GM18498 (cell line): ENCODE results near the gene ISM1.

Experiments
- ATAC-seq: cut with Tn5 transposase; IDR thresholded peaks from one replicate; pipeline ENCODE4 v1.9.1; 2021; ENCODE audit warnings: mild to moderate bottlenecking, moderate library complexity; ENCODE audit not compliant: unreplicated experiment

The ISM1 gene

DNA sequence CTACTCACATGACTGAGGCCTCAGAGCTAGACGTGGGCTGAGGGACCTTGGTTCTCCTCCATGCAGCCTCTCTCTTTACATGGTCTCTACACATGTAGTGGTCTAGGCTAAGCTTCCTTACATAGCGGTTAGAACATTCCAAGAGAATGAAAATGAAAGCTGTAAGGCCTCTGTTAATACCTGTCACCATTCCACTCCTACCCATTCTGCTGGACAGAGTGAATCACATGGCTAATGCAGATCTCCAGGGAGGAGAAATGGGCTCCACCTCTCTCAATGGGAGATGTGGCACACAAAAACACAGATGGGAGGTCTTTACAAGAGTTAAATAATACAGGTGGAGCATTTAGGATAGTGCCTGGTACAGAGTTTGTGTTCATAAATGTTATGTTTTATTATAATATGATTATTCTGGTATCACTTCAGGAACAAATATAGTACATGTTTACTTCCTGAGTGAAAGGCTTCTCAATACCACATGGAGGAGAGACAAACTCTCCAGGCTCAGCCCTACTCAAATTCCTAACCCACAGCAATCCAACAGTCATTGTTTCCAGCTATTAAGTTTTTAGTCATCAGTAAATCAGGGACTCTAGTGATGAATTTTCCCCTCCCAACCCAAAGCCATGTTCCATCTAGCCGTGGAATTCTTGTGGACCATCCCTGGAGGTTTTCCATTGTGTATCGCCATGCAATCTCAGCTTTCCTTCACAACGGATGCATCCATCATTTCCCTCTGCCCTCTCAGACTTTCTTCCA is 57.9 kb downstream of the ISM1 start:
- ATAC-seq = no peak

DNA sequence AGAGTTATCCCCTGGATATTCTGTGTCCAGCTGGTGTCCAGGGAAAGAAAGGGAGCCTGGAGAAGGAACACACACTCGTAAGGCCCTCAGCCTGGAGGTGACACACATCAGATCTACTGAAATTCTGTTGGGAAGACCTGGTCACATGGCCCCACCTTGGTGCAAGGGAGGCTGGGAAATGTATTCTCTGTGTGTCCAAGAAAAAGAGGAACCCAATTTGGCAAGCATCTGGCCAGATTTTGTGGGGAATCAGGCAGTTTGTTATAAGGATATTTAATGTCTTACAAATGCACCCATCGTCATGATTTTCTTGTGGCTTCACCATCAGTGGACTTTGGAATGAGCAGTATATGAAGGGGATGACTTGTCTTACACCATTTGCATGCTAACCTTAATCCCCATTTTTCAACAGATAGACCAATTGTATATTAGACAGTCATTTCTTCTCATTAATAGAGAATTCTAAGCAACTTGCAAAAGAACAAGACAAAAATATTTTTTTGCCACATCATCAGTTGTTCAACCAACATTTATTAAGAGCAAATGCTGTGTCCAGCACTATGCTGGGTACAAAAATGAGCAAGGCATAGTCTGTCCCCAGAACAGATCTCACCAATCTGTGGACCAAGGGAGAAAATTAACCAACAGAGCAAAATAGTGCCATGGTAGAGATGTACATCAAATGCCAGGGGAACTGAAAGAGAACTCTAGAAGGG is 59.7 kb downstream of the ISM1 start:
- ATAC-seq = no peak

DNA sequence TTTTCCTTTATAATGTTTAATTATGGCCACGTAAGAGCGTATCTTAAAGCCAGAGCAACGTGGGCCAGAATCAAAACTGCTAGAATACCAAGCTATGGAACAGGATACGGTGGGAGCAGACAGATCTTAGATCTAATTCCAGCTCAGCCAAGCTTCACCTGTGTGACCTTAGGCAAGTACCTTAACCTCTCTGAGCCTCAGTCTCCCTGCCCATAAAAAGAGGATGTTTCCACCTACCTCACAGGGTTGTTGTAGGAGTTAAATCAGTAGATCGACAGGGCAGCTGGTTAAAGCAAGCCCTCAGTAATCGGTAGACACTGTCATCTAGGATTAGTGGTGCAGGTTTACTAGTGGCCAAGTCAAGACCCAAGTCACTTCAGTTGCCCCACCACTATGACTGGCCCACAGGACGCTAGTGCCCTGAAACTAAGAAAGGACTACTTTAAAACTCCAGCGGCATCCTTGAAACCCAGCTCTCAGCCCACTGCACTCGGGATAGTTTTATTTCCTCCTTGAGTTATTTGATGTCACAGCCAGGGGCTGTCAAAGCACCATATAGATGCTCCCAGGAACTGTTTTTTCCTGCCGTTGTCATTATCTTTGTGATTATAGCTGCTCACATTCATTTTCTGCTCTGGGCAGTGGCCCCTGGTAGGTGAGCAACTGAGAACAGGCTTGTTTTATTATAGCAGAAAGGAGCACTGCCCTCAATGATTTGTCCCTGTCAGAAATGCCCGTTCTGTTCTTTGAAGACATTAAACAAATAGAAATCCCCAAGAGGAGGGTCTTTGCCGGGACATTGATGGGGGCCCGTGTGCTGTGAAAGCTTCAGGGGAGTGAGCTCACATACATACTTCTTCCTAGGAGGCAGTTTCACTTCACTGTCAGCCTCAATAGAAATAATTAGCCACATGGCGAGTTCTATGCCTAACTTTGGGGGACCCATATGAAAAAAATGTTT is 63.1 kb downstream of the ISM1 start:
- no peak for ATAC-seq

DNA sequence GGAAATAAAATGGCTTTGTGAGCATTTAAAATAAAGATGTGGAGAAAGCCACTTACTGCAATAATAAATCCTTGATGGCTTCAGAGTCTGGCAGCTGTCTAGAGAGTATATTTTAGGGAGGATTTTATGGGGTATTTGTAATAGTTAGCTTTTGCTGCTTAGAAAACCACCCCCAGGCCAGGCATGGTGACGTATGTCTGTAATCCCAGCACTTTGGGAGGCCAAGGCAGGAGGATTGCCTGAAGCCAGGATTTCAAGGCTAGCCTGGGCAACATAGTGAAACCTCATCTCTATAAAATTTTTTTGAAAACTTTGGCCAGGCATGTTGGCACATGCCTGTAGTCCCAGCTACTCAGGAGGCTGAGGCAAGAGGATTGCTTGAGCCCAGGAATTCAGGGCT is 63.8 kb downstream of the ISM1 start:
- no peak for ATAC-seq

DNA sequence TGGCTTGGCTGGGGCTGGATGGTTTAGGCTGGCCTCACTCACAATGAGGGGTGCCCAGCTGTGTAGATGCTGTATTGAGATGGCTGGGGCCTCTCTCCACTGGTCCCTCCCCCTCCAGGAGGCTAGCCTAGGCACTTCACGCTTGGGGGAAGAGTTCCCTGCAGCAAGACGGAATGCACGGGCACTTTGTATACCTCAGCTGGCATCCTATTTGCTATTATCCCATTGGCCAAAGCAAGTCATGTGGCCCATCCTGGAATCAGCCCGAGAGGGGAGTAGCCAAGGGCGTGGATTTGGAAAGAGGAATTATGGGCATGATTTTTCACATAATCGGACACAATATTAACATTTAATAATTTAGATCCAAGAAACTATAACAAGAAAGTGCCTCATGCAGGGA is 64.3 kb downstream of the ISM1 start:
- no peak for ATAC-seq

DNA sequence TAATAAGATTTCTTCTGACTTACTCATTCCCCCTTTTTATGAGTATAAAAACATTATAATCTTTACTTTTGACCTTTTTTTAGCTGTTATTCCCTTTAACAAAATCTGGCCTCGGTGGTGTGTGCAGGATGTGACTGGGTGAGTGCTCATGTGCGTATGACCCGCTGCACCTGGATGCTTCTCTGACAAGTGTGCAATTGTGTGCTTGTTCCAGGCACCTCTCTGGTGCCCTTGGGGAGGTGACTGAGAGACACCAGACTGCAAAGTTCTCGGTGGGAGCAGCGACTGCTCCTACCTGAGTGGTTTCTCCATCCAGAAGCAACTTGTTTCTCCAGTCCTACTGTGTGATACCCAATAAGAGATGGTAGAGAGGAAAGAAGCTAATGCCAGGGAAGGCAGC is 65.0 kb downstream of the ISM1 start:
- no peak for ATAC-seq

DNA sequence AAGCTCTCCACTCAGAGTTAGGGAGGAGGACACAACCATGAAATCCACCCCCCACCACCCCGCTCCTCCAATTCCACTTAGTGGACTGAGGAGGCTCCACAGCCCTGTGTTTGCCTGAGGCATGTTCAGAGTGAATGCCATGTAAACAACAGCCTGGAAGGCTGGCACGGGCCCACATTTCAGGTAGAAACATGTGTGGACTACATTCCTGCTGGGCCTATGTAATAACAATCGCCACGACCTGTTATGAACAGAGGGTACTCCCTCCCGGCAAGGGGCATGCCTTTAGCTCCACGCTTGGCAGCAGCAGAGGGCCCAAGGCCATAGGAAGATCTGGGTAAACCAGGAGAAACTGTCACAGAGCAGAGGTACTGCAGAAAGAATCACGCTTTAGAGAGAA is 65.5 kb downstream of the ISM1 start:
- ATAC-seq = no peak

DNA sequence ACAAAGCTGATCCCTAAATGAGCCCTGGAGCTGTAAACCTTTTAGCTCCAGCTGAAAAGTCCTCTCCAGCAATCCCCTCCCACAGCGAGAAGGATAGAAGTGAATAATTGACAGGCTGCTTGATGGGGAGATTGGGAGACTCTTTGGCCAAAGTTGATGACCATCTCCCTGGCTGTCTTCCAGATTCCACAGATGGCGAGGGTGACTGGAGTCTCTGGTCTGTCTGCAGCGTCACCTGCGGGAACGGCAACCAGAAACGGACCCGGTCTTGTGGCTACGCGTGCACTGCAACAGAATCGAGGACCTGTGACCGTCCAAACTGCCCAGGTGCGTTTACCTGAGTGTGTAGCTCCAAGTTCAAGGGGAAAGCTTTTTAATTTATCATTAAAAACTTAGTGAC is 67.3 kb downstream of the ISM1 start:
- ATAC-seq = no peak

DNA sequence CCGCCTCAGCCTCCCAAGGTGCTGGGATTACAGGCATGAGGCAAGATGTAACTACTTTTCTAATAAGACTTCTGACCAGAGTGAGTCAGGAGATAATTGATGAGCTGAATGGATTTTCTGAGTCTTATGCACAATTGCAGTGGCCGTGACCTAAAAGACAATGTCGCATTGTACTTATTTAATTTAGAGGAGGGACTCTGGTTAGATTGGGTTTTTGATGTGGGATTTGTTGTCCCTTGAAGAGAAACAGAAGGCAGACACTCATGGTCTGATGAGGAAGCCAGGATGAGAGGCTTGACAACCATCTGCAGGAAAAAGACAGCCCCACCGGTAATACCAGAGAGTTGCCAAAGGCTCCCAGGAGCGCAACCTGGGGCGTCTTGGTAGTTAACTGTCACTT is 68.0 kb downstream of the ISM1 start:
- ATAC-seq = no peak

DNA sequence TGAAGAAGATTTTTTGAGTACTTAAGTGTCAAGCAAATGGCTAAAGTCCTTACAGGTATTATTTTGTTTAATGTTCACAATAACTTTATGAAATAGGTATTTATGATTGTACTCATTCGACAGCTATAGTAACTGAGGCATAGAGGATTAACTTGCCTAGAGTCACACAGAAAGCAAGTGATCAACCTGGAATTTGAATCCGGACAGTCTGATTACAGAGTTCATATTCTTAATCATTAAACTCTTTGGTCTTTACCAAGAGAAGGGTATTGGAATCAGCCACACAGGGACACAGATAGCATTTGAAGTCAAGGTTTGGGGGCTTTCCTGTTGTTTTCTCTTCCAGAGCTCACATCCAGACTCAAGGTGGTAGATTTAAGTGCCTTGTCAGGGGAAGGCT is 69.7 kb downstream of the ISM1 start:
- ATAC-seq = no peak

DNA sequence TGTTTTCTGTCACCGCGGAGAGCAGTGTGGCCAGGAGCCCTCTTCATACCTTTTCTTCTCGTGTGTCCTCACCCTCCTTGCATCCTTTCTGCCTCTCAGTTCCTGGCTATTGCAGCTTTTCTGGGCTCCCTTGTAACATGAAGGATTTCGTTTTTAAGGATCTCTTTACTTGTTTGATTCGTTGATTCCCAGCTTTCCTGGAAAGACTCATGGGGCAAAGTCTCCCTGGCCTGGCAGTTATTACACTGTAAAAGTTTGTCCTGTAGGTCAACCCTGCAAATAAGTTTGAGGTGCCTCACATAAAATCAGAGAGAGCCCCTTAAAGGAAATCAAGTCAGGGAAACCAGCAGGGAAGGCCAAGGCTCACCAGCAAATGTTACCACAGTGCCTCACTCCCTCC is 70.1 kb downstream of the ISM1 start:
- ATAC-seq = no peak

DNA sequence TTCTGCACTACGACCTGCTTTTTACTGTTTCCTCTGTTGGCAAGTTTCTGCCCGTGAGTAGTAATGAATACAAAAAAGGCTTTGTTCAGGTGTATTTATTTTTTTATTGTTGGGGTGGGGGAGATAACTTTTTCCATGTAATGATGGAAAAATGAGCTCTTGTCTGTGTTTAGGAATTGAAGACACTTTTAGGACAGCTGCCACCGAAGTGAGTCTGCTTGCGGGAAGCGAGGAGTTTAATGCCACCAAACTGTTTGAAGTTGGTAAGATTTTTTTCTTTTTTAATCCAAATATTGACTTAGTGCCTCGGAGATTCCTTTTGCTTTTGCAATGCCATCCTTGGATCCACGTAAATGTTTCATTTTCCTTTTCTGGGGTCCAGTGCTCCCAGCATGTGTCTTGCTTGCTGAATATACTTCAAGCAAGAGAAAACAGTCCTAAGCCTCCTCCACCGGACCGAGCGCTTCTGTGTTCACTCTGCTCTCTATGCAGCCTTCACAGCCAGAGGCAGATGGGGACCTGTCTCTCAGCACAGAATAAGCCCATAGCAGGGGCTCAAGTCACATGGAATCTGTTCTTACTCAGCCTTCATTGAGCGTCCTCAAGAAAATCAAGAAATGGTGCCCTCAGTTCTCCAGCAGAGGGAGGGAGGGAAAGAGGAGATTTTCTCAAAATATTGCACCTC is 71.3 kb downstream of the ISM1 start:
- ATAC-seq = no peak

DNA sequence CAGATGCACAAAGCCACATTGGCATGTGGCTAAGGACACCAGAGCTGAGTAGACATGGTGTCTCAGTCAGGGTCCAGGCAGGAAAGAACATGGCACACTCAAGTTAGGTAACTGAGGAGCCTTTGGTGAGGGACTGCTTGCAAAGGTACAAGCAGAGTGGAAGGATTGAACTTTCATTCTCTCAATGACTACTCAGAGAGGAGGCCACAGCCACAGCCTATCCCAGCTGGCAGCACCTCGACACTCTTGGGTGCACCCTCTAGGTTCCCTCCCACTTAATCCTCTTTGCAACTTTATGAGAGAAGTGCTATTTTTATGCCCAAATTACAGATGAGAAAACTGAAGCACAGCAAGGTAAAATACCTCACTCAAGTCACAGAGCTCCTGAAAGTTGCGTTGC is 73.4 kb downstream of the ISM1 start:
- no peak for ATAC-seq

DNA sequence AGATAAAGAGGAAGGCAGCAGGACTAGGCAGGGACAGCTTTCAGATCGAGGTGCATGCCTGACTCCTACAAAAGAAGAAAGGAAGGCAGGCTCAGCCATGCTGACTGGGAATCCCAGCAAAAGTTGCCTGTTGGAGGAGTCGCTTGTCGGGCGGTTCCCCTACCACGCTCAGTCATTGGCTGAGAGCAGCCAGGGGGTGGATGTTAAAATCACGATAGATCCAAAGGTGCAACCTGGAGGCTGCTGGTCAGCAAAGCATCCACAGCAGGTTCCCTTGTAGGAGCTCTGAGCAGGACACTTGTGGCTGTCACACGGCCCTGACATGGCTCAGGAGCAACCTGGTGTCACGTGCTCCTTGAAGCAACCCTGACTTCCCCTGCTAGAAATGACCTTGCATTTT is 74.6 kb downstream of the ISM1 start:
- ATAC-seq = no peak

DNA sequence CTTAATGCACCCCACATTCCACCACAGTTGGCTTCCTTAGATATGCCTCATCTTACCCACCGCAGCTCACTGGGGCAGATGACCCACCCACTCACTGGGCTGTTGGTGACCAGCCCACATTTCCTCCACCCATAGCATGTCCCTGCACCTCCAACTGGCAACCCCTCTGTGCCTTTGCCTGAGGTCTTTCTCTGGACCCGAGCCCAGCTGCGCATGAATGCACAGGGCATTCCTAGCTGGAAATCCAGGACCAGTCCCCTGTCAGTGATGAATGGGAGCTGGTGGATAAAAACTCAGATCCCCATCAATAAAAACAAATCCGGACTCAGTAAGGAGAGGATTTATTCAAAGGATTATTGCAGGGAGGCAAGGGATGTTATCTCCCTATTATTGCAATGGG is 75.0 kb downstream of the ISM1 start:
- no peak for ATAC-seq

DNA sequence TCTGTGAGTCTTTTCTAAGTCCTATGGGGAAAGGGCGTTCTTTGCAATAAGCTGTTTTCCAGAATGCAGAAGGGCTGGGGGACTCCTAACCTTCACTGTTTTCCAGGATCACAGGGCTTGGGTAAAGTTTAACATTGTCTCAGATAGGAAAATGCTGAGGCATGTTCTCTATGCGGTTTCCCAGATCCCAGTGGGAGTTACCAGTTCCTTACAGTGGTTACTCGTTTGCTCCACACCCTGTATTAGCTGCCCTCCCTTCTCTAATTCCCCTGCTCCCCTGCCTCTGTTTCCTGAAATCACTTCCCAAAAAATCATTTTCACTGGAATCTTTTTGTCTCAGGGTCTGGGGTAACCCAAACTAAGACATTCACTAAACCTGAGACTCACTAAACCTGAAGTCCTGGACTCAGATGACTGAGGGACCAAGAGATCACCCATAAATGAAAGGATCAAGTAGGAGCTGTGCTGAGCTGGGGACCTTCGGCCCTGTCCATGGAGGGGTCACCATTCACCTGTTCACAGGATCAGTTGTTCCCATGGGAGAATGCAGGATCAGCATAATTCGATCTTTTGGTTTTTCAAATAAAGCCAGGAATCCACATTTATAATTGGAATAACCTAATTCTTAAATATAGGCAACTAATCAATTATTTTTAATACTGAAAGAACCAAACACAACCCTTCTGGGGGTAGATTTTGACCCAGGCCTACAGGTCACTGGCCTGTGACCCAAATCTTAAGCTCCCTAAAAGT is 76.2 kb downstream of the ISM1 start:
- no peak for ATAC-seq

DNA sequence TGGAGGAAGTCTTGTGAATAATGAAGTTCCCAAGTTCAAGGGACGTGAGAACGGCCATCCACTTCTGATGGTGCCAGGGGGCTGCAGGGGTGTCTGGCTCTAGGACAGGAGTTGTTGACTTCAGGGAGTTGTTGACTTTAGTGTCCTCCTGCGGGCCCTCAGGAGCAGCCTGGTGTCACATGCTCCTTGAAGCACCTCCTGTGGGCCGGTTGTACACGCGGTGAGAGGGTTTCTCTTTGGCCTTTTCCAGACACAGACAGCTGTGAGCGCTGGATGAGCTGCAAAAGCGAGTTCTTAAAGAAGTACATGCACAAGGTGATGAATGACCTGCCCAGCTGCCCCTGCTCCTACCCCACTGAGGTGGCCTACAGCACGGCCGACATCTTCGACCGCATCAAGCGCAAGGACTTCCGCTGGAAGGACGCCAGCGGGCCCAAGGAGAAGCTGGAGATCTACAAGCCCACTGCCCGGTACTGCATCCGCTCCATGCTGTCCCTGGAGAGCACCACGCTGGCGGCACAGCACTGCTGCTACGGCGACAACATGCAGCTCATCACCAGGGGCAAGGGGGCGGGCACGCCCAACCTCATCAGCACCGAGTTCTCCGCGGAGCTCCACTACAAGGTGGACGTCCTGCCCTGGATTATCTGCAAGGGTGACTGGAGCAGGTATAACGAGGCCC is 77.8 kb downstream of the ISM1 start:
- no peak for ATAC-seq

DNA sequence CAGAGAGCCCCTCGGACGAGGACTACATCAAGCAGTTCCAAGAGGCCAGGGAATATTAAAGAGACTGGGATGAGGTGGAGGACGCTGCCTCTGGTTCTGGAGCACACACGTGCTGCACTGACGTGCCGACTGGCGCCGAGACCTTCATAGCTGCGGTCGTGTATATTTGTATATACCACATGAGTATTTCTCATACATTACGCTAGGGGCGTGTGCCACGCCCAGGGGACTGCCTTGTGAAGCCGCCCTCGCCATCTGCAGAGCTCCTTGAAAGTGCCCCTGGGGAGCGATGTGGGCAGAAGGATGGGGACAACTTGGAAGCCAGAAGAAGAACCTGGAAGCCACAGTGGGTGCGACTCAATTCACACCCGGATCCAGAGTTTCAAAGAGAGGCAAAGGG is 78.3 kb downstream of the ISM1 start:
- no peak for ATAC-seq

DNA sequence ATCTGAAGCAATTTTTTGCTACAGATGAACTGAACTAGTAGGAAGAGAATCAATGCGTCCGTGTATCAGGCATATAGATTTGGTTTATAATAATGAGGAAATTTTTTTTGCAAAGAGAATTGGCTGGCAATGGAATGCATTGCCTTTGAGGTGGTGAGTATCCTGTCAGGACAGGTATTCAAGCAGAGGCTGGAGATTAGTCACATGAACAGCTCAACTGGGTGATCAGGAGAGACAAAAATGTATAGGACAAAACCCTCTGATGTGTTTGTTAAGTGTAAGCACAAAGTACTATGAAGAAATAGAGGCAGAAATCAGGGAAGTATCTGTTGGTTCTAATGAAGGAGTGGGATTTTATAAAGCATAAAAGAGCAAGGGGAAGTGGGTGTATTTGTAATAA is 80.5 kb downstream of the ISM1 start:
- no peak for ATAC-seq
